GM12878 (cell line): ENCODE results near the gene CNOT8. TPM values are rescaled to one million over a fixed set of nuclear protein-coding genes. Genes with fewer than 3 reads are reported as not detected.

Experiments
- ATAC-seq: fragments of 200-7000 bp; cut with Tn5 transposase; 3 replicates; pipeline ENCODE4 v1.9.1; 2020; ENCODE audit warnings: mild to moderate bottlenecking, moderate library complexity
- BruUV-seq: library from RNA; stranded (reverse); fragments of 400-500 nt; replicated peaks from 2 replicates; lab custom pipeline; 2021; lab: Mats Ljungman, UMichigan
- CTCF ChIA-PET: fragments of 300-600 bp; sonication (Branson Sonifier 250); formaldehyde crosslinking; extraction: SDS; loops from one replicate; lab custom pipeline; 2021; ENCODE audit warnings: inconsistent platforms; lab: Yijun Ruan, JAX
- POLR2A ChIA-PET: fragments of 350-600 bp; formaldehyde crosslinking; extraction: SDS; loops from one replicate; lab custom pipeline; 2021; ENCODE audit warnings: inconsistent platforms; lab: Charles Lee
- RAD21 ChIA-PET: fragments of 300-600 bp; sonication (Branson Sonifier 250); formaldehyde crosslinking; loops from one replicate; lab custom pipeline; 2023; ENCODE audit warnings: antibody characterized with exemption; ENCODE audit not compliant: unreplicated experiment; lab: Charles Lee
- SMC1A ChIA-PET: fragments of 300-600 bp; sonication (Branson Sonifier 250); formaldehyde crosslinking; loops from one replicate; lab custom pipeline; 2023; ENCODE audit not compliant: unreplicated experiment, uncharacterized antibody; lab: Charles Lee
- DNase-seq: peaks from one replicate; pipeline ENCODE4 v3.0.0-alpha.2; 2011; ENCODE audit warnings: low read depth, low spot score
- FAIRE-seq: peaks from 3 replicates; lab custom pipeline; 2011; peaks lifted over from hg19 to GRCh38; lab: Jason Lieb, UNC
- H2AFZ ChIP-seq: 2 replicates; pipeline ENCODE4 v1.6.0; 2011; ENCODE audit warnings: low read depth, low read length, control low read depth; ENCODE audit not compliant: control insufficient read depth
- H3K27ac ChIP-seq: 2 replicates; pipeline ENCODE4 v1.5.1; 2011; ENCODE audit warnings: control low read depth; ENCODE audit not compliant: control insufficient read depth, insufficient read depth
- H3K27me3 ChIP-seq, 2 experiments: replicated peaks in 1 of 2; 2 replicates each; pipeline versions ENCODE4 v1.6.0 to v1.6.1; 2011; ENCODE audit warnings: low read length in 1 of 2; ENCODE audit not compliant: control insufficient read depth in 2 of 2, insufficient read depth in 2 of 2
- H3K36me3 ChIP-seq, 2 experiments: 2 replicates each; pipeline ENCODE4 v1.5.1; 2011; ENCODE audit warnings: low read length in 1 of 2; ENCODE audit not compliant: control insufficient read depth in 2 of 2, insufficient read depth in 2 of 2
- H3K4me1 ChIP-seq: 2 replicates; pipeline ENCODE4 v1.6.1; 2011; ENCODE audit warnings: mild to moderate bottlenecking, low read length, moderate library complexity, mixed read lengths; ENCODE audit not compliant: control insufficient read depth, insufficient read depth
- H3K4me2 ChIP-seq: 2 replicates; pipeline ENCODE4 v1.6.0; 2011; ENCODE audit warnings: control low read depth; ENCODE audit not compliant: control insufficient read depth, insufficient read depth
- H3K4me3 ChIP-seq: fragments of 200-600 bp; sonication (generic); 2 replicates; pipeline ENCODE4 v1.5.1; 2016
- H3K79me2 ChIP-seq: 2 replicates; pipeline ENCODE4 v1.6.0; 2011; ENCODE audit warnings: low read length; ENCODE audit not compliant: control insufficient read depth, insufficient read depth
- H3K9ac ChIP-seq: 2 replicates; pipeline ENCODE4 v1.8.0; 2011; ENCODE audit warnings: low read length, control low read depth, mixed read lengths; ENCODE audit not compliant: control insufficient read depth, insufficient read depth
- H3K9me3 ChIP-seq: replicated peaks from 3 replicates; pipeline ENCODE4 v1.5.1; 2011; ENCODE audit warnings: mild to moderate bottlenecking, low read length; ENCODE audit not compliant: control insufficient read depth, insufficient read depth
- H4K20me1 ChIP-seq: 2 replicates; pipeline ENCODE4 v1.6.0; 2011; ENCODE audit not compliant: control insufficient read depth, insufficient read depth
- BCLAF1 ChIP-seq: fragments of 450-650 bp; IDR thresholded peaks from 2 replicates; pipeline ENCODE4 v1.6.1; 2017; ENCODE audit warnings: antibody characterized with exemption, mild to moderate bottlenecking, moderate library complexity
- CEBPB ChIP-seq, 2 experiments: fragments of 150-350 bp in 1 of 2; IDR thresholded peaks; 2 replicates each; pipeline ENCODE4 v1.6.1; 2012 to 2014; ENCODE audit warnings: low read depth in 2 of 2, low read length in 2 of 2, borderline replicate concordance in 1 of 2, inconsistent platforms in 1 of 2
- CUX1 ChIP-seq: IDR thresholded peaks from 2 replicates; pipeline ENCODE4 v1.6.1; 2012; ENCODE audit warnings: improper control_type of control experiment, low read depth, low read length; ENCODE audit not compliant: insufficient replicate concordance
- DPF2 ChIP-seq: fragments of 450-650 bp; IDR thresholded peaks from 2 replicates; pipeline ENCODE4 v1.6.1; 2017; ENCODE audit warnings: mild to moderate bottlenecking
- HDAC2 ChIP-seq: fragments of 200-600 bp; sonication (generic); IDR thresholded peaks from 2 replicates; pipeline ENCODE4 v1.6.1; 2017
- HSF1 ChIP-seq: fragments of 150-350 bp; IDR thresholded peaks from 2 replicates; pipeline ENCODE4 v1.6.1; 2014; ENCODE audit warnings: mild to moderate bottlenecking, low read depth, low read length
- NBN ChIP-seq: fragments of 450-650 bp; IDR thresholded peaks from 2 replicates; pipeline ENCODE4 v1.6.1; 2016
- SRF ChIP-seq, 2 experiments: IDR thresholded peaks; 2 replicates each; pipeline ENCODE4 v1.6.1; 2011; ENCODE audit warnings: low read depth in 2 of 2, low read length in 2 of 2, mild to moderate bottlenecking in 1 of 2, moderate library complexity in 1 of 2
- SUPT20H ChIP-seq: IDR thresholded peaks from 2 replicates; pipeline ENCODE4 v1.6.1; 2011; ENCODE audit warnings: low read depth, mild to moderate bottlenecking, low read length, moderate library complexity, borderline replicate concordance; ENCODE audit not compliant: control insufficient read depth
- ZBTB4 ChIP-seq: fragments of 450-650 bp; formaldehyde crosslinking; IDR thresholded peaks from 2 replicates; pipeline ENCODE4 v1.4.0; 2022; ENCODE audit warnings: mild to moderate bottlenecking, moderate library complexity
- ZNF622 ChIP-seq: fragments of 450-650 bp; IDR thresholded peaks from 2 replicates; pipeline ENCODE4 v1.6.1; 2017; ENCODE audit warnings: mild to moderate bottlenecking, inconsistent platforms
- WGBS: methylation state at CpG from one replicate; pipeline ENCODE4 v1.1.6; 2016; ENCODE audit warnings: low lambda C conversion rate; ENCODE audit not compliant: insufficient replicate concordance, insufficient coverage; ENCODE audit errors: missing lambda C conversion rate; 5-methylcytosine and 5-hydroxymethylcytosine counted together
- in situ Hi-C: fragments of 300-500 bp; cut with MboI; formaldehyde crosslinking; loops from 9 replicates; pipeline ENCODE4 v1.14.3; 2018; ENCODE audit warnings: mixed read lengths
- intact Hi-C: fragments of 100-400 bp; cut with micrococcal nuclease; formaldehyde crosslinking; loops from one replicate; pipeline ENCODE4 v1.14.2; 2022; ENCODE audit not compliant: unreplicated experiment
- polyA plus RNA-seq, 11 experiments: library from polyadenylated mRNA; depleted of rRNA in 4 of 11; unstranded in 6 of 11; stranded (reverse) in 5 of 11; fragments of >200 nt; fragmentation: Nextera tagmentation in 4 of 11; fragmentation: Illumina TruSeq in 1 of 11; extraction: Ambion mirVana in 4 of 11; extraction: Trizol in 1 of 11; gene quantifications; 1 replicate in 1 of 11; 2 replicates in 10 of 11; pipeline versions ENCODE4 v1.2.1 to v1.2.3, GENCODE V29; 2011 to 2016; ENCODE audit warnings: inconsistent platforms in 2 of 11, missing spikeins in 2 of 11, low read depth in 1 of 11
- total RNA-seq, 4 experiments: library from RNA; depleted of rRNA in 3 of 4; stranded (reverse); fragments of >200 nt in 3 of 4; fragmentation: Illumina TruSeq in 1 of 4; extraction: Trizol in 1 of 4; gene quantifications; 2 replicates each; pipeline versions ENCODE4 v1.2.1 to v1.2.3, GENCODE V29; 2013 to 2021

Gene CNOT8
- total and polyA plus RNA-seq, 10 of the 15 experiments (the other 5 are each of a cell fraction or from before 2014, with no cell fraction given): 13.2 to 57.1 (median 39.0) TPM

- Histone ChIP-seq H3K4me1 (peaks cover 9% of the 10 kb centered on the region; the same call in 1 of the 2 replicates), H3K9me3 (no peaks in the 10 kb centered on the region), H3K4me3 (no peak overlapping the region), H3K79me2 (peaks cover 19% of the 10 kb centered on the region), H3K4me2 (no peak overlapping the region), H3K36me3 (peaks cover 3 to 17% of the 10 kb centered on the region in 2 experiments), H3K27ac (no peak overlapping the region), H3K27me3 (no peaks in the 10 kb centered on the region), H3K9ac (no peak overlapping the region), H4K20me1 (no peaks in the 10 kb centered on the region; the same call in 1 of the 2 replicates), H2AFZ (no peak overlapping the region)
- WGBS: 100% methylated on average over 2 of the region's 2 CpGs
- in situ Hi-C loops: no loop called here
- no peak for FAIRE-seq
- ChIA-PET POLR2A (no interaction called here), RAD21 (no interaction called here), SMC1A (interaction anchor here (0.9 to 1.4 kb wide), 2 partner anchors 10 to 11 kb away, joined by 3 to 4 read pairs; no protein-coding TSS in a partner anchor), CTCF (interaction anchor here (1.0 kb wide), 1 partner anchor 12 kb away, joined by 3 read pairs; no protein-coding TSS in a partner anchor)
- no TSS peak for BruUV-seq
- ATAC-seq: no peak
- intact Hi-C loops: no loop called here
- DNase-seq: no peak
- TF ChIP-seq NBN (no peak), CEBPB (IDR thresholded peaks at IDR 0.05; ENCODE audit: borderline replicate concordance in 1 of 2, low read depth in 2 of 2, low read length in 2 of 2) (no peak), DPF2 (no peak), ZBTB4 (CRISPR knock-in tag) (no peak), HDAC2 (no peak), CUX1 (no peak), HSF1 (no peak), SRF (IDR thresholded peaks at IDR 0.05; ENCODE audit: low read depth in 2 of 2, low read length in 2 of 2) (no peak), SUPT20H (no peak), ZNF622 (no peak), BCLAF1 (no peak)
These were observed 8.4 kb downstream of the CNOT8 start for GRCh38 chr5:154866841-154867240.
